ENCODE data around the gene LRP1B.
"Not testable (repeated sequence)": the region's sequence is repeated elsewhere in the genome, so short reads cannot be mapped to it uniquely, and the experiment has no call there.

LRP1B gene

DNA sequence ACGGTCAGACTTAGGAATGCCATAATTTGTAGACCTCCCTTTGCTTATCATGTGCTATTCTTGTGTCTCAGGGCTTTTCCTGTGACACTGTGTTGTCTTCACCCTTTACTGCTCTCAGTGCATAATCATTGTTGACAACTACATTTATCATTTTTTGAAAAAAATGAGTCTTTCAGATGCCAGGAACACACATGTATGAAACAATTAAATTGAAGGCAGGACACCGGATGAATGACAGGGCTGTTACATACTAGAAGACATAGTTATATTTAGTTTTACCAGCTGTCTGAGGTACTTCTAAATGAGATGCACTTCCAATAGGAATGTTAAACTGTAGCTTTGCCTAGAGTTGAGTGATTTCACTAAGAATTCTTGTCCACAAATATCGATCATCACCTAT lies 243.5 kb downstream of the LRP1B start:
- no peak for DNase-seq (ENCODE audit: low read depth)

DNA sequence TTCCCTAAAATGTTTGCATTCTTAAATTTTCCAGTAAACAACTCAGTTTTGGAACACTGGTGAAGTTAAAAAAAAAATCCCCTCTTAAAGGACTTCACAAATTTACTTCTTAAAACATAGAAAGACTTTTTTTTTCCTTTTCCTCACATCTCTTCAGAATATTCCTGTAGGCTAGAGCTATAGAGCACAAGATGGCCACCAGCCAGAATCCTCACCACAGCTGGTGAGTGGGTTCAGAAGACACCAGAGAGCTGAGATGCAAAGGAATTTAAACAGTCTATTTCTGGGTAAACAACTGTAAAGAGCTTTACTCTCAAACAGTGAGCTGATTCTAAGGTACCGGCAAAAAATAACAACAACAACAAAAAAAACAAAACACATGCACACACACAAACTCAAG lies 252.8 kb downstream of the LRP1B start:
- DNase-seq (ENCODE audit: low read depth), result no peak

DNA sequence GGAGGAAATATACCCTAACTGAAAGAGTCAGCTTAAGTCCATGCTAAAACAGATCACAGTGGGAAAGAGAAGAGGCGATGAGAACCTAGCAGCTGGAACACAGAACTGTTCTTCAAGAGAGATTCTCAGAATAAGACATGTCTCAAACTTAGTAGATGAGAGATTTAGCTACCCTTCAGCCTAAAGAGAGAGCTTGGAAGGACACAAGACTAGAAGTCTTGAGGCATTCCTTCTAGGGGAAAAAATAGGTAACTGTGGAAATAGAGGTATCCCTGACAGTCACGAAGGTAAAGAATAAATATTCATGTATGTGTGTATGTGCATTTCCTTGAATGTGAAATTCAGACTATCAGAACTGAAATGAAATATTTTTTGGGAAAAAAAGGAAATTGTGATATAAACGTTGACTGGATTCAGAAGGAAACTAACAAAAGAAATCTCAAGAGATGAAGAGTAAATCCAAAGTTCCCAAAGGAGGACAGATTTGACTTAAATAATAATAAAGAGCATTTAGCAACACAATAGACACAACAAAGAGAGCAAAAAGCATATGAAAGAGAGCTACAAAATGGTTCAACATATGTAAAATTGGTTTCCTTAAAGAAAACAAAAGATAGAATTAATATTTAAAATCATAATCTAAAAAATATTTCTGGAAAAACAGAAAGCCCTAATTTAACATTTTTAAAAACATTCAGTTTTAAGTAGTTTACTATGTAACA lies 258.7 kb downstream of the LRP1B start:
- no peak for DNase-seq (ENCODE audit: low read depth)

DNA sequence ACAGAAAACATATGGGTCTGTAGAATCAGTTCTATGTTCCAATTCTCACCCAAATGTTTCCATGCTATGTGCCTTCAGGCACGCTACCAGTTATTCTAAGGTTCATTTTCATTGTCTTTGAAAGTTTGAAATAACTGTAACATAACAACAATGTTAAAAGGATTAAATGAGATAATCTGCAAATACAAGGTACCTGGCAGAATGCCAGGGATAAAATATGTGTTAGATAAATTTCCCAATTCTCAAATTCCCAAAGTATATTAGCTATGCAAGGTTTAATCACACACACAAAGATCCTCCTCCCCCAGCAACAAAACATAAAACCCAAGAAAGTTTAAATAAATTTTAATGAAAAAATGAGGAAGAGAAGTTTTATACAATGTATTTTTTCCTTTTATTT lies 261.2 kb downstream of the LRP1B start:
- no peak for DNase-seq (ENCODE audit: low read depth)

DNA sequence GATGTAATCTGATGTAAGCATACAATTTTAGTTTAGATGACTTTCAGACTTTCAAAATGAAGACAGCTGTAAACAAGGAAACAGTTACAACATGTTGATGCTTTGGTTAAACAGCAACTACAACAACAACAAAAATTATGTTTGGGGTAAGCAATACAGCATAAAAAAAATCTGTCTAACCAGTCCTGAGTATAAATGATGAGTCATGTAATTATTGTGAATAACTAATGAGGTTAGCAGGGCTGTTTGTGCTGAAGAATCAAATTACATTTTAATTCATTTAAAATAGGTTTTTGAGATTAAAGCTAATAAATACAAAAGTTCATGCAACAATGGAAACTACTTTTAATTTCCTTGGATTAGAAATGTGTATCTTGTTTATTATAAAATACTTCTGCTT lies 266.9 kb downstream of the LRP1B start:
- no peak for DNase-seq (ENCODE audit: low read depth)

DNA sequence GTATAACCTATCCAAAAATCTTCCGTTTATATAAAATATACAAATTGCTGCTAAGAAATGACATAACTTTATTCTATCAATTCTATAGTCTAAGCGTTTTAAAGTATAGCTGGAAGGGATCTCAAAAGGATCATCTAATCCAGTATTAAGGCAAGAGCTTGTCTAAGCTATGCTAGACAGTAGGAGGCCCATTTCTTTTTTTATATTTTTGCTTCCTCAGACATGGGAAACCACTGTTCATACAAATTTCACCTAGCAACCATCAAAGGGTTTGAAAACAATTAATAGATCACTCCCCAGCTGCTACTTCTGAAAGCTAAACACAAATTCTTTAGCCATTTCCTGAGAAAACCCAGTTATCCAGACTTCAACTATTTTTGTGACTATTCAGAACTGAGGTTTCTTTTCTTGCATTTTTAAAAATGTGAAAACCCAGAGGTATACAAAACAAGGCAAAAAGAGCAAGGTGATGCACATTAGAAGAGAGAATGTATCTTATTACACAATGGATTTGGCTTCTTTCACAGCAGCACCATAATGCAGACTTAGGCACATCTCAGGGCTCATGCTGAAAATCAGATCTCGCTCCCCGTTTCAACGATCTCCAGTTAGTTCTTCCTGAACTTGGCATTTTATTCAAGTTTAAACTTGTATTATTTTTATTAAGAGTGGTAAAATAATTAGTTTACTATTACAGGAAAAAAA lies 274.4 kb downstream of the LRP1B start:
- no peak for DNase-seq (ENCODE audit: low read depth)

DNA sequence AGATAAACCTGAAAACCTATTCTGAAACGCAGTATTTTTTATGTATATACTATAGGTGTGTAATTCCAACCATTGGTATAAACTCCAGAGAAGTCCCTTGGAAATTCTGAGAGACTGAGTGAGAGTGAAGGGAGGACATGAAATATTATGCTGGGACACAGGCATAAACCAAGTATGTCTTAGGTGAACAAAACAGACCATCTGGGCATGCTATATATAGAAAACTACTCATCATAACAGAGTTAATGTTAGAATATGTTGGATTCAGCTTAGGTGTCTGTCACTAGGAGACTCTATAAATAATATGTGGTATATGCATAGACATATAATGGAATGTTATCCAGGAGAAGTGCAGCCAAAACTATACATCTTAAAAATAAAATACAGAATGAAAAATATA lies 282.6 kb downstream of the LRP1B start:
- DNase-seq (ENCODE audit: low read depth), result no peak

DNA sequence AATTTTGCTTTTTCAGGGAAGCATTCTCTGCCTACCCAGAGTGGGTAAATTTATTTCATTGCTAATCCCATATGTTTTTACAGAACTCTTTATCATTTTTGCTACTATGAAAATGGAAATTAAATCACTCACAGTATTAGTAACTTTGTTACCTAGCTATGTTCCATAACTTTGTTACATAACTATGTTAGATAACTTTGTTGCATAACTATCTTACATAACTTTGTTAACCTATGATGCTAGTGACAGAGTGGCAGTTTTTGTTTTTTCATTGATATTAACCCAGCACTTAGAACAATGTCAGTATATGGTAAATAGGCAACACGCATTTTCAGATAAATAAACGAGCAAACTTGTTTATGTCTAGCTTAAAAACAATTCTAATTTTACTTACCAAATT lies 286.6 kb downstream of the LRP1B start:
- DNase-seq (ENCODE audit: low read depth), result no peak

DNA sequence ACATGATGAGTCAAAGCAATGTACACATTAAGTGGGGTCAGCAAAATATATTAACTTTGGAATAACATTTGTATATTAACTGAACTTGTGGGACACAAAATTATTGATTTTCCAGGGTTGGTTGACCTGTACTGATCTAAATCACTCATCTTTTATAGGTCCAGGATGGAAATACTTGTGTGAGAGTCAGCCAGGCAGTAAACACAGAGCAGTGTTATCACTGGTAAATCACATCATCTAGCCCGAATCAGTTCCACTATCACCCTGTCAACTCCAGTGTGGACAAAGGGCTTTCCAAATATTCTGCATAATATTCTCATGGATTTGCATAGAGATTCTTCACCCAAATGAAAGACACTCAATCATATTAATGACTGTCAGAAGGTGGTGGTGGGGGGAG lies 295.7 kb downstream of the LRP1B start:
- no peak for DNase-seq (ENCODE audit: low read depth)

DNA sequence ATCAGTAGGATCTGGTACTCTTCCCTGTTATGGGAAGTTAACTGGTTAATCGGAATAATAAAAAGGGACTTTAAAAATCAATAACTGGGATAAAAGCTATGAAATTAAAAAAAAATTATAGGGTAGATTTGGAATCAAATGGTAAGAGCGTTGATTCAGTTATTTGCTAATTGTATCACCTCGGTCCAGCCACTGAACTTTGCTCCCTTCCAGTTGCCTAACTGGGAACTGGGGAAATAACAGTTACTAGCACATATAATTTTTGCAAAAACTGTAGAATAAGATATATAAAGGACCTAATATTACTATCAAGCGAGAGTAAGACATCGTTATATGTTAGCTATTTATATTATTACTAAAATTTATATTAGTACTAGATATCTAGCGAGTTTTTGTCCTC lies 302.1 kb downstream of the LRP1B start:
- no peak for DNase-seq (ENCODE audit: low read depth)

DNA sequence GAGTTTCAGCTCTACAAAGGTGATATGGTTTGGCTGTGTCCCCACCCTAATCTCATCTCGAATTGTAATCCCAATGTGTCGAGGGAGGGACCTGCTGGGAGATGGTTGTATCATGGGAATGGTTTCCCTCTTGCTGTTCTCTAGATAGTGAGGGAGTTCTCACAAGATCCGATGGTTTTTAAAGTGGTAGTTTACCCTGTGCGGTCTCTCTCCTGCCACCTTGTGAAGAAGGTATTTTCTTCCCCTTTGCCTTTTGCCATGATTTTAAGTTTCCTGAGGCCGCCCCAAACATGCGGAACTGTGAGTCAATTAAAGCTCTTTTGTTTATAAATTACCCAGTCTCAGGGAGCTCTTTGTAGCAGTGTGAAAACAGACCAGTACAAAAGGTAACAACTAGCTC lies 306.0 kb downstream of the LRP1B start:
- DNase-seq (ENCODE audit: low read depth), result no peak

DNA sequence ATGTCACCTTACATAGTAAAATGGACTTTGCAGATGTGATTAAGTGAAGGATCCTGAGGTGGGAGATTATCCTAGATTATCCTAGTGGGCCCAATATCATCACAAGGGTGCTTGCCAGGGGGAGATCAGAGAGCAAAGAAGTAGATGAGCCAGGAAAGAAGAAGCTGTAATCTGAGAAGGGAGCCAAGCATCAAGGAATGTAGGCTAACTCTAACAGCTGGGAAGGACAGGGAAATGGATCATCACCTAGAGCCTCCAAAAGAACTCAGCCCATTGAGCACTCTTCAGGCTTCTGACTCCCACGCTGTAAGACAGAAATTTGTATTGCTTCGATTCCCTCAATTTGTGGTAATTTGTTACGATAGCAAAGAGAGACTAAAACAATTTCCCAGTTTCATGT lies 309.9 kb downstream of the LRP1B start:
- no peak for DNase-seq (ENCODE audit: low read depth)

DNA sequence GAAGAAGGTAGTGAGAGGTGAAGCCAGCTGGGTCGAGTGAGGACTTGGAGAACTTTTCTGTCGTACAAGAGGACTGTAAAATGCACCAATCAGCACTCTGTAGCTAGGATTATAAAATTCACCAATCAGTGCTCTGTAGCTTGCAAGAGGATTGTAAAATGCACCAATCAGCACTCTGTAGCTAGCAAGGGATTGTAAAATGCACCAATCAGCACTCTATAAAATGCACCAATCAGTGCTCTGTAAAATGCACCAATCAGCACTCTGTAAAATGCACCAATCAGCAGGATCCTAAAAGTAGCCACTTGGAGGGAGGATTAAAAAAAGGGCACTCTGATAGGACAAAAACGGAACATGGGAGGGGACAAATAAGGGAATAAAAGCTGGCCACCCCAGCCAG lies 315.5 kb downstream of the LRP1B start:
- DNase-seq (ENCODE audit: low read depth), result not testable (repeated sequence)

DNA sequence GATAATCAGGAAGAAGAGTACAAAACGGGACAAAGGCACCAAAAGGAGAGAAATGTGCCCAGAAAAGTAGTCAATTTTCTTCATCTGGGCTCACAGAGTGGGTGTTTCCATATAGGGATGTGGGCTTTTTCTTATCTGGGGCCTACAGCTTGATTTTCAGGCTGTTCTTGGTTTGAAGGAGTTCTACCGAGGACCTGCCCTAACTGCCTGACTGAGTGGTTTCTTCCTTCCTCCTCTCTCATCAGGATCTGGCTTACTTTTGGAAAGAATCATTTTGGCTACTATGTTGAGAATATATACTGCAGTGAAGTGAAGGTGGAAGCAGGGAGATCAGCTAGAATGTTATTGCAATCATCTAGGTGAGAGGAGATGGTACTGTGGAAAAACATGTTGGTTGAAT lies 316.7 kb downstream of the LRP1B start:
- no peak for DNase-seq (ENCODE audit: low read depth)

DNA sequence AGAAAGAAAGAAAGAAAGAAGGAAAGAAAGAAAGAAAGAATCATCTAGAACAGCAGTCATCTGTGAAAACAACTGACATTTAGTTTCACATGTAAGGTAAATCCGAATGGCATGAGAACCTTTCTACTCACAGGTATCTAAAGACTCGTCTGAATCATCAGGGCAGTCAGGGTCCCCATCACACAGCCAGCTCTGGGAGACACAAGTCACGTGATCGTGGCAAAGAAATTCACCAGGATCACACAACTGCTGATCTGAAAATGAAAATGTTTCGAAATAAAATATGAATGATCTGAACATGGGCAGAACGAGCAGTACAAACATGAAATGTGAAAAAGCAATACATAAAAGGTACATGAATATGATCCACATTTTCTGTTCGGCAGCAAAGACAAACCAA lies 320.7 kb downstream of the LRP1B start:
- no peak for DNase-seq (ENCODE audit: low read depth)

DNA sequence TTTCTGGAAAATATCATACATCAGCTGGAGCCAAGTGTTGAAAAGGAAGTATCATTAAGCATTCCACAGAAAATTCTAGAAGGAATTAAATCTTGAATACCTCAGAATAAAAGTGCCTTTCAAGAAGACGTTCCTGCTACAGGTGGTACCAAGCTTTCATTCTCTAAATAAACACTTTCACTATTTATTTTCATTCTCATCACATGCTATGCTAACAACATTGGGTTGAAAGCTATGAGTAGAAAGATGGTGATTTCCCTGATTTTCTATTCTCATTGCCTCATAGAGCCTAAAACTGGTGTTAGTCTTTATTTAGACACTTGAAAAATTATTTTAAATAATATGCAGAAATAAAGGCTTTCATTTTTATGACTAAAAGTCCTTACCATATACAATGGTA lies 324.7 kb downstream of the LRP1B start:
- DNase-seq (ENCODE audit: low read depth), result no peak

DNA sequence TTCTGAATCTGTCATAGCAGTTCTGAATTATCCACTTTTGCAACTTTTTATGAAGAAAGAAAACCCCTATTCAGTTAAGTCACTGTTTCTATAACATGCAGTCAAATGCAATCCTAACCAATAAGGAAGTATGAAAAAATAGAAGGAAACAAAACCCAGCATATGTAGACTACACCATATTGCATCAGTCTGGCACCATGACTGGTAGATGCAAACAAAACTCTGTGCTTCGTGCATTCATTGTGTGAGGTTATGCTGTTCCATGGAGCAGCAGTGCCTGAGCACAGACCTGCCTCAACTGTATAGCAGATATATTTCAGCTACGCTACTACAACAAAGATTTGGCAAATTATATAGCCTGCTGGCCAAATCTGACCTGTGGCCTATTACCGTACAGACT lies 325.5 kb downstream of the LRP1B start:
- DNase-seq (ENCODE audit: low read depth), result no peak

DNA sequence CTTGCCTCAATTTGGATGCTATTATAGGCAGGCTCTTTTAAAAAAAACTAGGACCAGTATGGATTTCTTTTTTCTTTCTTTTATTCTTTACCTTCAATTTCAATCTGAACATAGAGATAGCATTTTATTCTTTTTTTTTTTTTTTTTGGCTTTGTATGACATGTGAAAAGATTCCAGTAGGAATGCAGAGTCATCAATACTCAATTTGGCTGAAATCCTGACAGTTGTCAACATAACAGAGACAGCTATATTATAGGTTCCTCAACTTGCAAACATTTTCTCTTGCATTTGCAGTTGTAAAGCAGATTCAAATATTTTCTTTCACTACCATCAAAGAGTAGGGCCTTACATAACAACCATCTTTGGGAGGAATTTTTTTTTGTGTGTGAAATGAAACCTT lies 334.4 kb downstream of the LRP1B start:
- no peak for DNase-seq (ENCODE audit: low read depth)

DNA sequence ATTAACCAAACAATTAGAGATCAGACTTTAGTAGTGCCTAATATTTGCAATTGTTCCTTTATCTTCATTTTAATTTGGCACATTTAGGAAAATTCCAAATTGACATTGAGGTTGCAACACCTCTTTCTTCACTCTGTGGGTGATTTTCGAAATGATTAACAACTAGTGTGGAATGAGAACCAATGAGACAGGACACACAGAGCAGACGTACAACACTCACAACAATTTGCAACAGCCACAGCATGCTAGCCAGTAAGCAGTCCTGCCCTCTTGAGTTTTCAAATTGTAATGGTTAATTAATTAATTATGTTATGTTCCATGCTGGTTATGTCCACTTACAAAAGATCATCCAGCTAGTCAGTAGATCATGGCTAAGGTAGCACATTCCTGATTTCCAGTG lies 339.3 kb downstream of the LRP1B start:
- no peak for DNase-seq (ENCODE audit: low read depth)

DNA sequence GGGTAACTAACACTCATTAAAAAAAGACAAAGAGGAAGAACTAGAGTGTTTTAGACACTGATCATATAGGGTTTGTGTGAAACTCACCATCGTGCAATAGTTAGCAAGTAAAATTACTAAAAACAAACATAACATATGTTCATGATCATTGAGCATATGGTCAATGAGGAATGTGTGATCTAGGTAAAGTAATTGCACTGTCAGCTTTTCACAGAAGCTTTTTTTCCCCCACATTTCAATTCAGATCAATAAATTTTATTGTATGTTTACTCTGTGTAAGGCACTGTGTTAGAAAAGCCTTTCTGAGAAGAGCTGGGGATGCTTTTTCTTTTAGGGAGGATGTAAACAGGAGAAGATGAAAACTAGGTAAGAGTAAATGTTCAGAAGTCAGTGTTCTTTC lies 348.2 kb downstream of the LRP1B start:
- DNase-seq (ENCODE audit: low read depth), result no peak

DNA sequence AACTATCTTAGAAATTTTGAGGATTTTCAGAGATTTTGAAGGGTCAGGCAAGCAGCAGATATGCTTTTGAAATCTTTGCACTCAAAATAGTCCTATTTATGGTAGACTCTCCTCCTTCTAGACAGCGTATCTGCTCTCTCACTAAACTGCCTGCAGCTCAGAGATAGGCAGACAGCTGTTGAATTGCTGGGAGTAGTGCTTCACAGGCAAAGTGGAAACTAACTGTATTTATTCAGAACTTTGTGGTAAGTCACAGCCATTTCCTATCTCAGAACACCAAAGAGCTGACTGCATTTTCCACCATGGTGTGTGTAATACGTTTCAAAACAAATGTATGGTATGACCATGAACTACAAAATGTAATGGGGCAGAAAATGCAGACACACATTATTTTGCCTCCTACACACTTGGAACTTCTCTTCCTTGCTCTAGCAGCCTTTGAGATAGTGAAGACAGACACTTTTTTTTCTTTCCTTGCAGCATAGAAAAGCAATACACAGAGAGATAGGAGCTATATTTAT lies 352.4 kb downstream of the LRP1B start:
- DNase-seq (ENCODE audit: low read depth), result no peak

DNA sequence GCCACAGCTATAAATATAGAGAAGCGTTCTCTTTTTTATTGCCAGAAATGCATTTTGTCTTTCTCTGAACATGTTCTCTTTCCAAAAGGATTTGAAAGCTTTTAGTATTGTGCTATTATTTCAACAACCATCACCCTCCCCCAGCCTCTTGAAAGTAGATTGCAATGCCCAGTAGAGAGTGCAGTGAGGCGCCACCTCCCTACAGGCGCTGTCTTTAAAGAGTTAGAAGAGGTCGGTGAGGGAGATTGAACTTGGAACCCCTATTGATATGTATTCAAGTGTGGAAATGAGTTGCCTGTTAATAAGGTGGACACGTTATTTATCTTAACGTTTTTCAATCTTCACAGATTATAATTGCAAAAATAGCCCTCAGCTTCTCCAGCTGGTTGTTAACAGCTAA lies 360.3 kb downstream of the LRP1B start:
- DNase-seq (ENCODE audit: low read depth), result no peak

DNA sequence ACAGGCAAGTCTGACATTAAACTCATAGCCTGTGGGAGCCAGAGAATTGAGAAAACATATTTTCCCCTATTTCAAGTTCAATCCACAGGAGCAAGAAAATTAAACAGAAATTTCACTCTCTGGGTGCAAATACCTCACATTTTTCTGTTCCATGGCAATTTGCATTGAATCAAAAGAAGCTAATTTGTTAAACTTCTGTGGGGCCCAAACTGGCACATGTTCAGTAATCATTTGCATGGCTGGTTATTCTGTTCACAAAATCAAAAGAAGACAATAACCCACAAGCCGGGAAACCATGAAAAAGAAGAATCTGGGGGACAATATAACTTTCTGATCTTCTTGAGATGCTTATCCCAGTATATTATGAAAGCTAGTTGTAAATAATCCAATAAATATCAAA lies 363.1 kb downstream of the LRP1B start:
- no peak for DNase-seq (ENCODE audit: low read depth)

DNA sequence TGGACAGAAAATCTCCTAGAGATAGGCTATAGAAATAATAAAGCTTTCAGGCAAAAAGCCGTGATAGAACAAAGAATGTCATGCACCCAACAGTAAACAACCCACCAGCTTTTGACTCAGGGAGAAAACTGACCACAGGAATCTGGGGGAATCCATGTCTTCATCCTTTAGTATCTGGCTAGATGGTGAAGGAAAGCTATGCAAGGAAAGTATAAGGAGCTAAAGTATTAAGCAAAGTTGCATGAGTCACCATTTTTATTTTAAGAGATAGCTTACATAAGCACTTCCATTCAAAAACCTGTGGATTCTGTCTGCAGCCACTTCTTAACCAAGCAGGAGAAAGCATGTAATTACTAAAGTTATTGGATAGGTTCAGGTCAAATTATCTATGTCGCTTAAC lies 363.8 kb downstream of the LRP1B start:
- DNase-seq (ENCODE audit: low read depth), result no peak
